SKM-1 (cell line): ENCODE data around the gene SOHLH1.

ENCODE experiments used
- DNase-seq: peaks from one replicate; lab custom pipeline; 2025; ENCODE audit not compliant: unreplicated experiment; lab: John Stamatoyannopoulos, UW

Gene SOHLH1

GRCh38 chr9:135705376-135705775, 6.1 kb upstream of the SOHLH1 start:
- DNase-seq, result no peak

DNA sequence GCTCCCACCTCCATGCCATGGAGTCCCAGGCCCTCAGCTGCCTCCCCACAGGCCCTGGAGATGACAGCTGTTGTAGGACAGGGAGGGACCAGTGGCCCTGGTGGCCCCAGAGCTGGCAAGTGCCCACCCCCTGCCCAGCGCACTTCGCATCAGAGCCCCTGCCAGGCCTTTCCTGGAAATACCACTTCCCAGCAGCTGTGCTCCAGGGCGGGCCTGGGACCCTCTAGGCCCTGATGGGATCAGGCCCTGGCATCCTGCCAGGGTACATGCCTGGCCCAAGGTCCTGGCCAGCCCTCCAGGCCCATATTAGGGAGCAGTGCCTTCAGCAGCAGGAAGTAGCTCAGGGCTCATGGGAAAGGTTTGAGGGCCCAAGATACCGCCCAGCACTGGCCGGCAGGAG, 5.2 kb upstream of the SOHLH1 start:
- DNase-seq, result no peak

GRCh38 chr9:135703726-135704125, 4.4 kb upstream of the SOHLH1 start:
- no peak for DNase-seq

GRCh38 chr9:135701959-135702721, 2.9 kb upstream of the SOHLH1 start, which contains the start of gene KCNT1:
TSS of gene KCNT1 (plus strand) at chr9:135702185. CDS start at chr9:135702259, 74 bp downstream.
- no peak for DNase-seq

DNA sequence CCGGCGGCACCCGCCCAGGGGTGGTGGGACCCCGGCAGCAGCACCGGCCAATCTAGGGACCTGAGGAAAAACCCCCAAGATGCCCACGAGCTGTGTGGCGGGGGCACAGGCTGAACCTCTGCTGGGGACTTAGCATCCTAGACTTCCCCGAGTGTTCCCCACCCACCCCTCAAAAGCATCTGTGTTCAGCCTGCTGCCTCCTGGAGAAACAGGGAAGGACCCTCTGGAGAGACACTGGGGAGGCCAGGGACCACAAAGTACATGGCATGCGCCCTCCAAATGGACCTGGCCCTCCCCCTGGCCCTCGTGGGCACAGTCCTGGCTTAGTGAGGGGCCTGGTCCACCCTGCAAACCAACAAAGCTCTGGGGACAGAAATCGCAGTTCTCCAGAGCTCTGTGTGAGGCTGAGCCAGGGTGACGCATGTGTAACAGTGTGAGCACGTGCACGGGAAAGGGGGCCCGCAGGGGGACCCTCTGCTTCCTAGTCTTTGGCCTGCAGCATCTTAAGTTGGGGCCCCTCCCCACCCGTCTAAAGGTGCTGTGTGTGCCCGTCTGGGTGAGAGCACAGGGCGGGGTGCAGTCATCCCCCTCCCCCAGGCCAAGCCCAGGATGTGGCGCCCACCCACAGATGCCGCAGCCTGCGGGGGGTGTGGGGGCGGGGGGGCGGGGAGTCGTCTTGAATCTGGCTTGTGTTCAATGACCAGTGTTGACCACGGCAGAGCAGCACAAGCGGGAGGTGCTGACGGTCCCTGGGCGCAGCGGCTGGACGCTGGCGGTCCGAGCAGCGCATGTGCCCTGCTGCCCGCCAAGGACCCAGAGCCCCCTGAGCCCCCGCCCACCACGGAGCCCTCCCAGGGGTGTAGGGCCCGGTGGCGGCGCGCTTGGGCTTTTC, 2.0 kb upstream of the SOHLH1 start:
- no peak for DNase-seq

DNA sequence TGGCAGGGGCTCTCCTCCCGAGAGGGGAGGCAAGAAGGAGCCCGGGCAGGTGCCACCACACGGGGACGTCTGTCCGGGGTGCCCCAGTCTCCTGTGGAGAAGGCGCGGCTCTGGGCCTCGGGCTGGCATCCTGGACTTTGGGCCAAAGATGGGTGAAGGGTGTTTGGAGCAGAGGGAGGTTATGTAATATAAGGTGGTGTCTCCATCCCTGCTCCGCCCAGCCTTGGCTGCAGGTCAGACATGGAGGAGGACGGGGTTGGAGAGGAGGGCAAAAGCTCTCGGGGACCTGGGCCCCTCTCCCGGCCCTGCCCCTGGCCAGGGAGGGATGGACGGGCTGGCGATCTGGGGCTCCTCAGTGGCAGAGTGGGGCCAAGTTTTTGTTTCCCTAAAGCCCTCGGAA, 1.2 kb upstream of the SOHLH1 start:
- no peak for DNase-seq

- DNase-seq, result no peak
Observed at GRCh38 chr9:135698767-135699166, 514 bp downstream of the SOHLH1 start.

- DNase-seq, result no peak
Observed at GRCh38 chr9:135698236-135698635, 1.0 kb downstream of the SOHLH1 start.

GRCh38 chr9:135697226-135697625, 2.1 kb downstream of the SOHLH1 start:
- no peak for DNase-seq

GRCh38 chr9:135696446-135696845, 2.8 kb downstream of the SOHLH1 start:
- DNase-seq, result no peak

GRCh38 chr9:135695642-135696041, 3.6 kb downstream of the SOHLH1 start:
- DNase-seq, result no peak

- no peak for DNase-seq
Observed at GRCh38 chr9:135695036-135695435, 4.2 kb downstream of the SOHLH1 start.

DNA sequence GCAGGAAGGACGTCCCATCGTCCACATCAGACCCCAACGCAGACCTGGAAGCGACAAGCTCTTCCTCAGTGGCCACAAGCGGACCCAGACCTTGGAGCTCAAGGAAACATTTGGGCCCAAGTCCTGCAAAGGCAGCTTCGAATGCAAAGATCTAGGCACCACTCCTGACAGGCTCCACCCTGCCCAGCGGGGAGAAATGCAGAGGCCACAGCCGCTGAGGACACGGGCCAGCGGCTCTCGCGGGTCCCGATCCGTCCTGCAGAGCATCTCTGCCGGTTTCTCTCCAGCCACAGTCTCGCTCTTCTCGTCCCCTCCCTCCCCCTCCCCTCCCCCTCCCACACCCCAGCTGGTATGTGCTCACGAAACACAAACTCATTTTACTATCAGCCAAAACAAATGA, 4.9 kb downstream of the SOHLH1 start:
- no peak for DNase-seq

DNA sequence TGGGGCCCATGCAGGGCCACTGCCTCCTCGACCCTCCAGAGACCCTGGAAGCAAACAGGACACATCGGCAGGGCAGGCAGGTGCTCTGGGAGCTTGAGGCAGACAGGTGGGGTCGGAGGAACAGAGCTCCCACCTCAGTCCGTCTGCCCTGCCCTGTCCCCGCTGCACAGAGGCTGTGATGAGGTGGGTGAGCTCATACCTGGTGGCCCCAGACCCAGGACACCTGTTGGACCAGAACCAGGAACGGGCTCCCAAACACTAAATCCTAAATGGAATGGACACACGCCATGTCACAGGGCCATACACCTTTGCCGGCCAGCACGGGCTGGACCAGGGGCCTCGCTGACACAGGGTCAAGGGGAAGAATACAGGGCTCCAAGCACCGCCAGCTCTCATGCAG, 5.5 kb downstream of the SOHLH1 start:
- no peak for DNase-seq

DNA sequence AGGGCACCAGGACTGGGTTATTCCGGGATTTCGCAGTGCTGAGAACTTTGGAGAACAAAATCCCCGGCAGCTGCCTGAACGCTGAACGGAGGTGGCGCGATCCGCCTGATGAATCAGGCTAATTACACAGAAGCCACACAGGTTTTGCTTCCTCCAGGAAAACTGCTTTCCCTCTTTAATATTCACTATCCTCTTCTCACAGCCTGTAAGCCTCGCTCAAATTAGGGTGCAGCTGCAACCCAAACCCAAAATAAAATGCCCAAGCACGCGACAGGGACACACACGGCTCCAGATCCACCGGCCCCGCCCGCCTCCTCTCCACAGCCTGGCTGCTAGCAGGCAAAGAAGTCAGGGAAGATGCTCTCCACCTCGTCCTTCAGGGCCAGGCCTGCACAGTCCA, 6.0 kb downstream of the SOHLH1 start:
- DNase-seq, result no peak

GRCh38 chr9:135692410-135692809, 6.9 kb downstream of the SOHLH1 start:
- DNase-seq, result no peak

- no peak for DNase-seq
Observed at GRCh38 chr9:135690836-135691570, 8.3 kb downstream of the SOHLH1 start.

DNA sequence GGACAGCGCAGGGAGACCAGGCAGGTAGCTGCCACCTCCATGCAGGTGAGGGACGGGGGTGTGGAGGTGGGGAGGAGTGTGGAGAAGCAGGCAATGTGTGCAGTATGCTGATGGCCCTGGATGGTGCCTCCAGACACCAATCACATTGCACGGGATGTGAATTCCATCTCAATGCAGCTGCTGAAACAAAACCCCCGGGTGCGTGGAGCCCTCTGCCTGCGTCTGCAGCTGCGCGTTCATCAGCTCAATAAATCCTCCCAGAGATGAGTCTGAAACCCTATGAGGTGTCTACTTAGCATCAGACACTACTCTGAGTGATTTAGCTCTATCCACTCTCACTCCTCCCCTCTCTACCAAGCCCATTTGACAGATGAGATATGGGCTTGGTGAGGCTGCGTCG, 10.3 kb downstream of the SOHLH1 start:
- no peak for DNase-seq

GRCh38 chr9:135687216-135687615, 12.1 kb downstream of the SOHLH1 start:
- DNase-seq, result no peak

DNA sequence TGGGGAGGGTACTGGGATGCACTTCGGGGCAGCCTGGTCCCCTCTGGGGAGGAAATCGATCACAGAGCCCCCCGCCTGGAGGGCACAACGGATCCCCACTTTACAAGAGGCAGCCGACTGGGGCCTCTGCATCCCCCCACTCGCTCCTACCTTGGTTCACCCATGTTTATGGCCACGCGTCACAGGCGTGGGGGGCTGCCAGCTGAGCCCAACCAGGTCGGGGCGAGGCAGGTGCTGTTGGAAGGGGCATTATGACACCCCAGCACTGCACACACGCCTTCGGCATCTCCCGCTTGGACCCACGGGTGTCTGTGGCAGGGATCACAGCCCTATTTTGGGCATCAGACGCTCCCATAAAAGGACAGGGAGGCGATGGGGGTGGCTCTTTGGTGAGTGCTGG, 14.6 kb downstream of the SOHLH1 start:
- DNase-seq, result no peak

DNA sequence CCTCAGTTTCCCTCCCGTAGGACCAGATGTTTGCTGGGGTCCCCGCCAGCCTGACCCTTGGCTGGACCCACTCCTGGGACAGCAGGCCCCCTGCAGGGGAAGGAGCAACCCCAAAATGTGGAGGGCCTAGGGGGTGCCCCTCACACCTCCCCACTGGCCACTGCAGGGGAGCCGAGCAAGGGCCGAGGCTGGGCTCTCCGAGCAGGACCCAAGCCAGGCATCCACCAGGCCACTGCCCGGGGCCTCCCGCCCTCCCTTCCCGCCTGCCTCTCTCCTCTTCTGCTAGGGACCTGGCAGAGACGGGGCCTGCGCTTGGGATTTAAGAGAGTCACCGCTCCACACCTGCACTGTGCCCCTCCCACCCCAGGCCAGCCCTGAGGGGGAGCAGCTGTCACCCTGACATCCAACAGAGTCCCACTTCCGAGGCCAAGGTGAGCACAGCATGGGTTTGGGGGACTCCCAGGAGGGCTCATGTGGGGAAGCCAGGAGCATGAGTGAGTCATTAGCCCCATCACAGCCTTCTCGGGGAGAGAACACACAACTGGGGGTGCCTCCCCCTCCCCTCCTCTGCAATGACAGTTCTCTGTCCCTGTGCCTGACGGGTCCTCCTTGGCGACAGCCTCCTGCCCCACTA, 15.8 kb downstream of the SOHLH1 start:
- DNase-seq, result no peak
